HEK293T (cell line): ENCODE measurements around the gene FAM124A.

Experiments
- CTCF ChIA-PET: fragments of 350-600 bp; formaldehyde crosslinking; extraction: SDS; loops from one replicate; lab custom pipeline; 2021; ENCODE audit warnings: antibody characterized with exemption, inconsistent platforms; lab: Yijun Ruan, JAX
- POLR2A ChIA-PET: fragments of 350-600 bp; formaldehyde crosslinking; extraction: SDS; loops from one replicate; lab custom pipeline; 2020; ENCODE audit warnings: antibody characterized with exemption, inconsistent platforms; lab: Yijun Ruan, JAX
- DNase-seq: peaks from one replicate; pipeline ENCODE4 v3.0.0; 2012; ENCODE audit warnings: mixed read lengths; ENCODE audit errors: extremely low spot score
- ARNT ChIP-seq: fragments of 450-650 bp; IDR thresholded peaks from 2 replicates; pipeline ENCODE4 v1.6.1; 2017; ENCODE audit warnings: mild to moderate bottlenecking
- BHLHE40 ChIP-seq: fragments of 450-650 bp; IDR thresholded peaks from 2 replicates; pipeline ENCODE4 v1.6.1; 2016; ENCODE audit warnings: mild to moderate bottlenecking, moderate library complexity, borderline replicate concordance
- CTBP1 ChIP-seq: fragments of 450-650 bp; IDR thresholded peaks from 2 replicates; pipeline ENCODE4 v1.6.1; 2016; ENCODE audit warnings: borderline replicate concordance
- ELF4 ChIP-seq: fragments of 450-650 bp; IDR thresholded peaks from 2 replicates; pipeline ENCODE4 v1.6.1; 2017; ENCODE audit warnings: antibody characterized with exemption
- FOXA1 ChIP-seq: fragments of 450-650 bp; IDR thresholded peaks from 2 replicates; pipeline ENCODE4 v1.6.1; 2016; ENCODE audit warnings: mild to moderate bottlenecking
- FOXK2 ChIP-seq: fragments of 450-650 bp; IDR thresholded peaks from 2 replicates; pipeline ENCODE4 v1.6.1; 2016; ENCODE audit warnings: mild to moderate bottlenecking
- FOXM1 ChIP-seq: fragments of 450-650 bp; IDR thresholded peaks from 2 replicates; pipeline ENCODE4 v1.6.1; 2017; ENCODE audit warnings: mild to moderate bottlenecking, borderline replicate concordance
- HDGF ChIP-seq: fragments of 450-650 bp; IDR thresholded peaks from 2 replicates; pipeline ENCODE4 v1.6.1; 2017; ENCODE audit warnings: antibody characterized with exemption, borderline replicate concordance
- L3MBTL2 ChIP-seq: fragments of 450-650 bp; conservative IDR thresholded peaks from 2 replicates; pipeline ENCODE4 v1.6.1; 2016; ENCODE audit warnings: mild to moderate bottlenecking
- LEF1 ChIP-seq: fragments of 450-650 bp; IDR thresholded peaks from 2 replicates; pipeline ENCODE4 v1.6.1; 2017; ENCODE audit warnings: mild to moderate bottlenecking, borderline replicate concordance
- NFRKB ChIP-seq: fragments of 450-650 bp; IDR thresholded peaks from 2 replicates; pipeline ENCODE4 v1.6.1; 2016; ENCODE audit warnings: mild to moderate bottlenecking, moderate library complexity
- SP1 ChIP-seq: fragments of 450-650 bp; IDR thresholded peaks from 2 replicates; pipeline ENCODE4 v1.6.1; 2017
- SUZ12 ChIP-seq: fragments of 450-650 bp; IDR thresholded peaks from 2 replicates; pipeline ENCODE4 v1.6.1; 2016; ENCODE audit warnings: mild to moderate bottlenecking
- TARDBP ChIP-seq: fragments of 450-650 bp; IDR thresholded peaks from 2 replicates; pipeline ENCODE4 v1.6.1; 2016
- ZNF384 ChIP-seq: fragments of 450-650 bp; IDR thresholded peaks from 2 replicates; pipeline ENCODE4 v1.6.1; 2016
- TF ChIP-seq, protein P1 (sequence below): fragments of 450-650 bp; IDR thresholded peaks from 2 replicates; pipeline ENCODE4 v1.6.1; 2016

Gene FAM124A

DNA sequence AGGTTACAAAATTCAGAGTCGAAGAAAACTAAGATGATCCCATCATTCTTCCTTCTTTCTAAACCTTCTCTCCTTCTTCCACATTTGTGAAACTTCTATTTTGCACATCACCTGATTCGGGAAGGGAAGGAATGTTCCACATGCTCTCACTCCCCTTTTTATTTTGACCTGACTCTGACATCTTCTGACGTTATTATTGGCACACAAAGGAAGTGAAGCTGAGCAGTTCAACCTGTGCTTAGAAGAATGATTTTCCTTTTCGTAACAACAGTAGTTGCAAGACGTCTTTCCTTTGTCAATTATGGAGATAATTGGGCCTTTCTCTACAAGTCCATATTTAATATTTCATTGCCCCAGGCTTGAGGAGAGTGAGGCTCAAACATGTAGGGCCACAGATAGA, 18.0 kb downstream of the FAM124A start:
- ChIA-PET POLR2A (no interaction called here), CTCF (no interaction called here)
- no peak for DNase-seq
- no peak for TF ChIP-seq ELF4
- no peak for TF ChIP-seq CTBP1
- no peak for TF ChIP-seq HDGF
- TF ChIP-seq TARDBP = no peak
- no peak for TF ChIP-seq FOXM1
- TF ChIP-seq NFRKB = no peak
- TF ChIP-seq, protein P1, sequence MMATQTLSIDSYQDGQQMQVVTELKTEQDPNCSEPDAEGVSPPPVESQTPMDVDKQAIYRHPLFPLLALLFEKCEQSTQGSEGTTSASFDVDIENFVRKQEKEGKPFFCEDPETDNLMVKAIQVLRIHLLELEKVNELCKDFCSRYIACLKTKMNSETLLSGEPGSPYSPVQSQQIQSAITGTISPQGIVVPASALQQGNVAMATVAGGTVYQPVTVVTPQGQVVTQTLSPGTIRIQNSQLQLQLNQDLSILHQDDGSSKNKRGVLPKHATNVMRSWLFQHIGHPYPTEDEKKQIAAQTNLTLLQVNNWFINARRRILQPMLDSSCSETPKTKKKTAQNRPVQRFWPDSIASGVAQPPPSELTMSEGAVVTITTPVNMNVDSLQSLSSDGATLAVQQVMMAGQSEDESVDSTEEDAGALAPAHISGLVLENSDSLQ = no peak
- TF ChIP-seq SUZ12 = no peak
- TF ChIP-seq ARNT = no peak
- no peak for TF ChIP-seq ZNF384
- no peak for TF ChIP-seq SP1
- TF ChIP-seq BHLHE40 = no peak
- no peak for TF ChIP-seq L3MBTL2
- no peak for TF ChIP-seq LEF1
- no peak for TF ChIP-seq FOXK2

DNA sequence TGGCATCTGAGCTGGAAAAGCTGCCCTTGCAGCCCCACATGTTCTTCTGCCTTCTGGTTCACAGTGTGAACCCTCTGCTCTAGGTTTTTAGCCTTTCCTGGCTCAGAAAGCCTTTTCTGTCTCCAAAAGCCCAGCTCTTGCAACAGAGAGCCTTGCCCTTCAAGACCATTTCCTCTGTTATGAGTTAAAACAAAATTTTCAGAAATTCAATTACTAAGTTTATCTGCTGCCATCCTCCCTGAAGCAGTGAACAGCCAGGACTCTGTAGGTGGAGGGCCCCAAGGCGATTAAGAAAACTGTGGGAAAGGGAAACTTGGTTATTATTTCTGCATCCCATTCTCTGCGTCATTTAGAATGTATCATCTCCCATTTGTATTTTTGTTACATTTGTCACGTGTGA, 18.8 kb downstream of the FAM124A start:
- no peak for TF ChIP-seq FOXM1
- DNase-seq = no peak
- ChIA-PET POLR2A (no interaction called here), CTCF (no interaction called here)

DNA sequence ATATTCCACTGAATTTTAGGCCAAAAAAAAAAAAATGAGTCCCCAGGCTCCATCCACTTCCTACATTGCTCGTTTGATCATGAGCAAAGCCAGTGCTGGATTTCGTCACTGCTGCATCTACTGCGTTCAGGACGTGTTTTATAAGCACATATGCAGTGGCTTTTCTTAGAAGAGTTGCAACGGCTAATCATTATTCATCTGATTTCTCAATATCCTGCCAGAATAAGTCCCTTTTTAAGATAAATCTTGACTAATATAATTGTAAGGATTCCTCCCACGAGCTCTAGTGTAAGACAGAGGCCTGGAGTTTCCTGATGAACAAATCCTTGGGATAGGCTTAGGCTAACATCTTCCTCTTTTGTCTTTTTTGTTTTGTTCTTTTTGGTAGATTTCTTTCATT, 19.5 kb downstream of the FAM124A start:
- no peak for DNase-seq
- TF ChIP-seq L3MBTL2 (no peak), NFRKB (no peak), ZNF384 (no peak), TARDBP (no peak), BHLHE40 (no peak), FOXA1 (no peak), FOXK2 (no peak), LEF1 (no peak), FOXM1 (no peak), CTBP1 (no peak), ELF4 (no peak), HDGF (no peak), ARNT (no peak), SUZ12 (no peak), SP1 (no peak)
- TF ChIP-seq, protein P1 = no peak
- ChIA-PET POLR2A (no interaction called here), CTCF (no interaction called here)

DNA sequence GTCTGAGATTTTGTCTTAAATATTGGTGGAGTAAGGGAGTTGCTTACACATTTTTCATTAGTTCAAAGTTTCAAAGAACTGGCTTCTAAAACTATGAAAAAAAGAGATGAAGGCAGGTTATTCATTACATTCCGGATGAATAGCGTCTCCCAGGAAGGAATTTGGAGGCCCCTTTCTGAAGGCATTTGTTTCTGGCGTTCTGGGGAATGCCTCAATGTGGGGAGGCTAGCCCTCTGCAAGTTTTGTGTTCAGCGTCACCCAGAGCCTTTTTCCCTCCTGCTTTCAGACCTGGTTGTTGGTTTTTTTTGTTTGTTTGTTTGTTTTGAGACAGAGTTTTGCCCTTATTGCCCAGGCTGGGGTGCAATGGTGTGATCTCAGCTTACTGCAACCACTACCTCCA, 21.0 kb downstream of the FAM124A start:
- TF ChIP-seq TARDBP (no peak), CTBP1 (no peak), FOXA1 (no peak), SUZ12 (no peak), ELF4 (no peak), SP1 (no peak), L3MBTL2 (no peak), FOXK2 (no peak), HDGF (no peak)
- TF ChIP-seq, protein P1 = no peak
- no peak for DNase-seq
- POLR2A ChIA-PET = no interaction called here
- CTCF ChIA-PET = no interaction called here

DNA sequence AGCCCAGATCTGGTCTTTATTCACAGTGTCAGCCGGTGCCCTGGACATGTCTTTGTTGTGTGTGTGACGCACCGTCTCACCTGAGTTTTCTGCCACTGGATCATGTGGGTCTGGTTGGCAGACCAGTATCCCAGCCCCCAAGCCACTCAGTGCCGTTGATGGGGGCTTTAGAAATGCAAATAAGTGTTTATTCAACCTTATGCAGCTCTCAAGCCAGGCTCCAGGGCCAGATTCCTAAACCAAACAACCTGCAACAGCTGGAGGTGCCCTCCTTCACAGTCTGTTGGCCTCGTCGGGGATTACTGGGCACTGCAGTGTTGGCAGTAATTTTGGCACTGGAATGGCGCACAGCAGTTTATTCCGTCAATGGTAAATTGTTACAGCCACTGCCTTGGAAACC, 21.6 kb downstream of the FAM124A start:
- ChIA-PET POLR2A (no interaction called here), CTCF (interaction anchor here (0.7 kb wide), 1 partner anchor 1637 kb away, joined by 3 read pairs; no protein-coding TSS in a partner anchor)
- DNase-seq = no peak
- TF ChIP-seq CTBP1 (no peak), BHLHE40 (no peak), LEF1 (no peak), HDGF (no peak), FOXM1 (no peak), FOXK2 (no peak), ARNT (no peak)

DNA sequence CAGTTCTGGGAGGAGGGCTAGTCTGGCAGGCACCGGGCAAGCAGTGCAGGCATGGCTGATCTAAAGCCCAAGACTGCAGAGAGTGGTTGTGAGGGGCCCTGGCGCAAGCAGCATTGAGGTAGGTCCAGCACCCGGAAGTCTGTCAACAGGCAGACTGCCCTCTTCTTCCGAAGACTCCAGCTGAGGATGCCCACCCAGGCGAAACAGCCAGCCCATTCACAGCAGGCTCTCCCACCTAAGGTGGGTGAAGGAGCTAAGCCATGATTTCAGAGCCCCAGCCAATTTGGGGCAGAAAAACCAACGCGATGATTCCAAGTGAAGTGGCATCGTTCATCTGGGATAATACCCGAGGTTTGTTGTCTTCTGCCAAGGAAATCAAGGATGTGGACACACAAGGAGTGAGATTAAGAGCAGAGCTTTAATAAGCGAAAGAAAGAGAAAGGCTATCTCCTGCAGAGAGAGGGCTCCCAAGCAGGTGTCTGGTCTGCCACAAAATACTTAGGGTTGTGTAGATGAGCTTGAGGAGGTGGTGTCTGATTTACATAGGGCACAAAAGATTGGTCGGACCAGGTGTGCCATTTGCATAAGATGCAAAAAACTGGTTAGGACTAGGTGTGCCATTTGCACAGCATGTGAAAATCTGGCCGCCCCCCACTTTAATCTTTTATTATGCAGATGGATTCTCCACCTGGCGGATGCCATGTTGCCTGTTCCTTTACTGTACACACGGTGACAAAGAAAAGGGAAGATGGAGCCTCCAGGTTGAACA, 22.6 kb downstream of the FAM124A start:
- no peak for TF ChIP-seq FOXA1
- no peak for TF ChIP-seq HDGF
- TF ChIP-seq, protein P1 = no peak
- no peak for TF ChIP-seq ZNF384
- no peak for TF ChIP-seq CTBP1
- TF ChIP-seq L3MBTL2 = no peak
- TF ChIP-seq LEF1 = no peak
- TF ChIP-seq BHLHE40 = no peak
- TF ChIP-seq ARNT = no peak
- no peak for TF ChIP-seq SUZ12
- no peak for TF ChIP-seq ELF4
- no peak for TF ChIP-seq FOXM1
- TF ChIP-seq NFRKB = no peak
- ChIA-PET CTCF (interaction anchor here (0.7 kb wide), 1 partner anchor 1638 kb away, joined by 3 read pairs; no protein-coding TSS in a partner anchor), POLR2A (no interaction called here)
- DNase-seq = no peak
